Adipocyte (in vitro differentiated cells): ENCODE measurements around the gene SLC7A1.

Experiments used
- DNase-seq: peaks from one replicate; pipeline ENCODE4 v3.0.0-alpha.2; 2015; ENCODE audit warnings: low read depth
- H3K27me3 ChIP-seq: replicated peaks from 2 replicates; pipeline ENCODE4 v1.7.0; 2013; ENCODE audit warnings: mild to moderate bottlenecking, low read length, moderate library complexity; ENCODE audit not compliant: control insufficient read depth, insufficient read depth
- H3K36me3 ChIP-seq: 2 replicates; pipeline ENCODE4 v1.7.0; 2013; ENCODE audit warnings: low read length, mild to moderate bottlenecking, moderate library complexity; ENCODE audit not compliant: control insufficient read depth, insufficient read depth, severe bottlenecking
- H3K4me1 ChIP-seq: 2 replicates; pipeline ENCODE4 v1.7.0; 2013; ENCODE audit warnings: mild to moderate bottlenecking, low read length, moderate library complexity; ENCODE audit not compliant: control insufficient read depth, insufficient read depth
- H3K4me3 ChIP-seq: 2 replicates; pipeline ENCODE4 v1.7.0; 2013; ENCODE audit warnings: mild to moderate bottlenecking, low read length, moderate library complexity
- H3K9ac ChIP-seq: 2 replicates; pipeline ENCODE4 v1.7.0; 2013; ENCODE audit warnings: mild to moderate bottlenecking, low read length, moderate library complexity
- H3K9me3 ChIP-seq: 2 replicates; pipeline ENCODE4 v1.7.0; 2013; ENCODE audit warnings: mild to moderate bottlenecking, low read length, moderate library complexity; ENCODE audit not compliant: control insufficient read depth

SLC7A1 gene

GRCh38 chr13:29582171-29582570, 13.3 kb downstream of the SLC7A1 start:
- H3K4me1 ChIP-seq: peaks cover 53% of the 10 kb centered on the region
- no peak for DNase-seq
- no peaks in the 10 kb centered on the region for H3K27me3 ChIP-seq
- H3K9ac ChIP-seq: no peak overlapping the region
- H3K9me3 ChIP-seq: no peaks in the 10 kb centered on the region
- peaks cover 3% of the 10 kb centered on the region for H3K36me3 ChIP-seq
- H3K4me3 ChIP-seq: no peak overlapping the region

- peaks cover 1% of the 10 kb centered on the region for H3K36me3 ChIP-seq
- H3K4me3 ChIP-seq: no peak overlapping the region
- DNase-seq: no peak
- H3K9me3 ChIP-seq: no peaks in the 10 kb centered on the region
- peaks cover 58% of the 10 kb centered on the region for H3K4me1 ChIP-seq
- H3K27me3 ChIP-seq: no peaks in the 10 kb centered on the region
- H3K9ac ChIP-seq: no peak overlapping the region
These were observed 13.8 kb downstream of the SLC7A1 start for GRCh38 chr13:29581666-29582065.

- peaks cover 49% of the 10 kb centered on the region for H3K4me1 ChIP-seq
- no peaks in the 10 kb centered on the region for H3K36me3 ChIP-seq
- H3K9ac ChIP-seq: no peak overlapping the region
- H3K4me3 ChIP-seq: no peak overlapping the region
- no peaks in the 10 kb centered on the region for H3K9me3 ChIP-seq
- no peaks in the 10 kb centered on the region for H3K27me3 ChIP-seq
- no peak for DNase-seq
These were observed 16.4 kb downstream of the SLC7A1 start for GRCh38 chr13:29579094-29579493.

GRCh38 chr13:29578300-29579085, 17.0 kb downstream of the SLC7A1 start:
- Histone ChIP-seq H3K4me3 (no peak overlapping the region), H3K9ac (no peak overlapping the region), H3K9me3 (no peaks in the 10 kb centered on the region), H3K36me3 (no peaks in the 10 kb centered on the region), H3K4me1 (peaks cover 44% of the 10 kb centered on the region), H3K27me3 (no peaks in the 10 kb centered on the region)
- DNase-seq: no peak

GRCh38 chr13:29577136-29578051, 18.1 kb downstream of the SLC7A1 start:
- H3K4me1 ChIP-seq: peaks cover 42% of the 10 kb centered on the region
- no peaks in the 10 kb centered on the region for H3K9me3 ChIP-seq
- DNase-seq: no peak
- no peak overlapping the region for H3K9ac ChIP-seq
- no peak overlapping the region for H3K4me3 ChIP-seq
- H3K27me3 ChIP-seq: no peaks in the 10 kb centered on the region
- no peaks in the 10 kb centered on the region for H3K36me3 ChIP-seq

- H3K4me3 ChIP-seq: no peak overlapping the region
- no peaks in the 10 kb centered on the region for H3K27me3 ChIP-seq
- H3K9me3 ChIP-seq: no peaks in the 10 kb centered on the region
- no peak overlapping the region for H3K9ac ChIP-seq
- H3K4me1 ChIP-seq: peaks cover 33% of the 10 kb centered on the region
- no peak for DNase-seq
- no peaks in the 10 kb centered on the region for H3K36me3 ChIP-seq
These were observed 18.9 kb downstream of the SLC7A1 start for GRCh38 chr13:29576581-29576980.

GRCh38 chr13:29575098-29575497, 20.4 kb downstream of the SLC7A1 start:
- Histone ChIP-seq H3K9ac (no peak overlapping the region), H3K36me3 (no peaks in the 10 kb centered on the region), H3K4me3 (no peak overlapping the region), H3K4me1 (peaks cover 32% of the 10 kb centered on the region), H3K27me3 (no peaks in the 10 kb centered on the region), H3K9me3 (no peaks in the 10 kb centered on the region)
- DNase-seq: no peak

- Histone ChIP-seq H3K4me3 (no peak overlapping the region), H3K9me3 (no peaks in the 10 kb centered on the region), H3K27me3 (no peaks in the 10 kb centered on the region), H3K9ac (no peak overlapping the region), H3K36me3 (no peaks in the 10 kb centered on the region), H3K4me1 (peaks cover 25% of the 10 kb centered on the region)
- DNase-seq: no peak
These were observed 22.3 kb downstream of the SLC7A1 start for GRCh38 chr13:29573190-29573589.

GRCh38 chr13:29572575-29572974, 22.9 kb downstream of the SLC7A1 start:
- H3K4me3 ChIP-seq: no peak overlapping the region
- H3K36me3 ChIP-seq: no peaks in the 10 kb centered on the region
- H3K27me3 ChIP-seq: no peaks in the 10 kb centered on the region
- H3K4me1 ChIP-seq: peaks cover 24% of the 10 kb centered on the region
- H3K9me3 ChIP-seq: no peaks in the 10 kb centered on the region
- DNase-seq: no peak
- H3K9ac ChIP-seq: no peak overlapping the region

GRCh38 chr13:29571876-29572570, 23.5 kb downstream of the SLC7A1 start:
- H3K9ac ChIP-seq: no peak overlapping the region
- H3K9me3 ChIP-seq: no peaks in the 10 kb centered on the region
- H3K4me3 ChIP-seq: no peak overlapping the region
- peaks cover 23% of the 10 kb centered on the region for H3K4me1 ChIP-seq
- no peak for DNase-seq
- H3K36me3 ChIP-seq: no peaks in the 10 kb centered on the region
- no peaks in the 10 kb centered on the region for H3K27me3 ChIP-seq

- H3K4me1 ChIP-seq: peaks cover 18% of the 10 kb centered on the region
- no peak for DNase-seq
- H3K4me3 ChIP-seq: no peak overlapping the region
- H3K9ac ChIP-seq: no peak overlapping the region
- H3K36me3 ChIP-seq: no peaks in the 10 kb centered on the region
- no peaks in the 10 kb centered on the region for H3K9me3 ChIP-seq
- H3K27me3 ChIP-seq: no peaks in the 10 kb centered on the region
These were observed 25.3 kb downstream of the SLC7A1 start for GRCh38 chr13:29570051-29570654.
